ENCODE data around the gene ARPP21. TPM values are rescaled to one million over a fixed set of nuclear protein-coding genes. Genes with fewer than 3 reads are reported as not detected.

Gene ARPP21
- total and polyA plus RNA-seq, 7 donors = 86.4 to 336 (median 101) TPM

GRCh38 chr3:35685153-35685552, 45.8 kb downstream of the ARPP21 start:
- no peak overlapping the region for H3K27ac ChIP-seq
- peak in 2 of 4 donors; percentile 6 to 8 for ATAC-seq

GRCh38 chr3:35688826-35689225, 49.5 kb downstream of the ARPP21 start:
- Histone ChIP-seq H3K4me3 (no peak overlapping the region), H3K4me1 (no peaks in the 10 kb centered on the region), H3K27me3 (ENCODE audit: insufficient read depth in 3 of 3, low read length in 2 of 3) (no peaks in the 10 kb centered on the region), H3K27ac (no peak overlapping the region), H3K36me3 (ENCODE audit: insufficient read depth in 1 of 2, low read depth in 1 of 2) (peaks cover 4 to 99% of the 10 kb centered on the region in 2 donors), H3K9me3 (no peaks in the 10 kb centered on the region)
- ATAC-seq (no peak), DNase-seq (no peak)
- no peak for TF ChIP-seq CTCF (IDR thresholded peaks at IDR 0.05)
- intact Hi-C loops (cut with DNase I) = no loop called here
- WGBS, 3 donors = 73 to 82% (median 76%) methylated on average over 3 of the region's 3 CpGs

More at GRCh38 chr3:35685153-35685552, 45.8 kb downstream of the ARPP21 start:
- Histone ChIP-seq H3K4me1 (peaks cover 8% of the 10 kb centered on the region), H3K4me3 (no peak overlapping the region), H3K36me3 (ENCODE audit: insufficient read depth in 1 of 2, low read depth in 1 of 2) (peaks cover 4 to 98% of the 10 kb centered on the region in 2 donors), H3K9me3 (no peaks in the 10 kb centered on the region), H3K27me3 (ENCODE audit: insufficient read depth in 3 of 3, low read length in 2 of 3) (no peaks in the 10 kb centered on the region)
- no peak for TF ChIP-seq CTCF (IDR thresholded peaks at IDR 0.05)
- WGBS, 3 donors = 95 to 97% (median 97%) methylated on average over 3 of the region's 3 CpGs
- no peak for DNase-seq
- intact Hi-C loops (cut with DNase I) = no loop called here

DNA sequence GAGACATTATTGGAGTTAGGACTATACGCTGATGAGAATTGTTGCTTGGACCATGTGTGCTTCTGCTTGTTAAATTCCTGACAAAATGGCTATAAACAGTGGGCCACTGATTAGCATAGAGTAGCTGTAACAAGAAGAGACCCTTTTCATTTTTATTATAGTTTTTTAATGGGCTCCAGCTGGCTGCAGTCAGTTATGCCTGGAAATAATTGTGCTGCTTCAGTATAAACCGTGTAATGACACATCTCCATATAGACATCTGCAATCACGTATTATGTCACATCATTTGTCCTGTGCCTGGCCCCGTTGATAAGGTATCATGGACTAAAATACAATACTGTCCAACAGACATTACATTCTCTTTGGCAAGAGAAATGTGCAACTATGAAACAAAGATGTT, 50.9 kb downstream of the ARPP21 start:
- Histone ChIP-seq H3K27me3 (ENCODE audit: insufficient read depth in 3 of 3, low read length in 2 of 3) (no peaks in the 10 kb centered on the region), H3K4me3 (no peak overlapping the region), H3K36me3 (ENCODE audit: insufficient read depth in 1 of 2, low read depth in 1 of 2) (peaks cover 3 to 99% of the 10 kb centered on the region in 2 donors), H3K9me3 (no peaks in the 10 kb centered on the region), H3K27ac (no peak overlapping the region), H3K4me1 (no peaks in the 10 kb centered on the region)
- DNase-seq (no peak), ATAC-seq (no peak)
- TF ChIP-seq CTCF (IDR thresholded peaks at IDR 0.05) = no peak
- 65 to 73% (median 70%) methylated on average over 4 of the region's 4 CpGs for WGBS, 3 donors
- intact Hi-C loops (cut with DNase I) = loop anchor here in 1 of 2 donors (5.0 kb wide), 1 partner anchor 52 kb away; no protein-coding TSS in a partner anchor

DNA sequence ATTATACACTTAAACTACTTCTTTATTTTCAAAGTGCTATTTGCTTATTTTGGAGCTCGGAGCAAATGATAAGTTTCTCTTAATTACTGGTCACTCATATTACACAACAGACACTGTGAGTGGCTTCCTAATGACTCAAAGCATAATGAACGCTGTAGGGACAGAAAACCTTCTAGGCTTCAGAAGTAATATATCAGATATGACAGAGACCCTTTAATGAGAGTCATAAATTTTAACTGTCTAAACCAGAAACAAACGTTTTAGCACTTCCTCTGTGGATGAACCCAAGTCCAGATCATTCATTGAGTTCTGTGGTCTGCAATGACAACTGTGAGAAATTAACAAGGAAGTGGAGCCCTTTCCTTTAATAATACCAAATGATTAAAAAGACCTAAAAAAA, 66.6 kb downstream of the ARPP21 start:
- no peak for TF ChIP-seq CTCF (IDR thresholded peaks at IDR 0.05)
- no peak for ATAC-seq
- 56 to 60% (median 60%) methylated on average over 3 of the region's 3 CpGs for WGBS, 3 donors

DNA sequence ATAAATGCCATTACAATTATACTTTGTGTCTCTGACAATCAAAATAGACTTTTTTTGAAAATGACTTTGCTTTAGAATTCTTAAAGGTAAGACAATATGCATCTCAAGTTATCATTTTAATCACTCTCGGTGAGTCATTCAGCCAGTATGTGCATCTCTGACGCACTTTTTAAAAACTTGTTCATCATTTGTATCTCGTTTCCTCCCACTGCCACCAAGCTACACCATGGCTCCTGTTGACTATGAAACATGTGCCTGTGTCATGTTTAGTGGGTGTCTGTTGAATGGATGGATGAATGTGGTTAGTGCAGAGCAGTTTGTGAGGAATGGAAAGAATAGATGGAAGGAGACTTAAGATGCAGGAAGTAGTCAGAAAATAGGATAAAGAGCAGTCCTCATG, 68.6 kb downstream of the ARPP21 start:
- Histone ChIP-seq H3K4me1 (no peaks in the 10 kb centered on the region), H3K36me3 (ENCODE audit: insufficient read depth in 1 of 2, low read depth in 1 of 2) (peaks cover 8 to 95% of the 10 kb centered on the region in 2 donors), H3K27me3 (ENCODE audit: insufficient read depth in 3 of 3, low read length in 2 of 3) (no peaks in the 10 kb centered on the region), H3K9me3 (no peaks in the 10 kb centered on the region), H3K27ac (no peak overlapping the region), H3K4me3 (no peak overlapping the region)
- no peak for TF ChIP-seq CTCF (IDR thresholded peaks at IDR 0.05)
- intact Hi-C loops (cut with DNase I) = loop anchor here in 1 of 2 donors (5.0 kb wide), 1 partner anchor 39 kb away; no protein-coding TSS in a partner anchor
- 76 to 86% (median 85%) methylated on average over 3 of the region's 3 CpGs for WGBS, 3 donors
- ATAC-seq (peak in 3 of 4 donors; percentile 47 to 52 (median 48)), DNase-seq (no peak)

More for the DNA sequence above, 66.6 kb downstream of the ARPP21 start:
- Histone ChIP-seq H3K4me1 (no peaks in the 10 kb centered on the region), H3K36me3 (ENCODE audit: insufficient read depth in 1 of 2, low read depth in 1 of 2) (peaks cover 5 to 96% of the 10 kb centered on the region in 2 donors), H3K27me3 (ENCODE audit: insufficient read depth in 3 of 3, low read length in 2 of 3) (no peaks in the 10 kb centered on the region), H3K4me3 (no peak overlapping the region), H3K9me3 (no peaks in the 10 kb centered on the region), H3K27ac (no peak overlapping the region)
- intact Hi-C loops (cut with DNase I) = loop anchor here in 1 of 2 donors (5.0 kb wide), 1 partner anchor 41 kb away; no protein-coding TSS in a partner anchor
- DNase-seq = no peak

All from psoas muscle (tissue), 8 donors.